HG03060 (cell line): ENCODE results near the gene KRT40.

ENCODE experiments used
- ATAC-seq: cut with Tn5 transposase; IDR thresholded peaks from one replicate; pipeline ENCODE4 v1.9.1; 2021; ENCODE audit warnings: low read depth, moderate number of reproducible peaks; ENCODE audit not compliant: unreplicated experiment

Gene KRT40

GRCh38 chr17:40956401-40957254, 27.5 kb downstream of the KRT40 start:
- no peak for ATAC-seq

- ATAC-seq = no peak
Measured at GRCh38 chr17:40953881-40954280, 30.2 kb downstream of the KRT40 start.

GRCh38 chr17:40952661-40953060, 31.5 kb downstream of the KRT40 start:
- no peak for ATAC-seq

- ATAC-seq = no peak
Measured at GRCh38 chr17:40952154-40952553, 32.0 kb downstream of the KRT40 start.

- ATAC-seq = no peak
Measured at GRCh38 chr17:40951011-40951622, 33.0 kb downstream of the KRT40 start.

GRCh38 chr17:40950176-40950575, 34.0 kb downstream of the KRT40 start:
- no peak for ATAC-seq

GRCh38 chr17:40949418-40949817, 34.7 kb downstream of the KRT40 start:
- no peak for ATAC-seq

GRCh38 chr17:40947929-40948328, 36.2 kb downstream of the KRT40 start:
- ATAC-seq = no peak

- no peak for ATAC-seq
Measured at GRCh38 chr17:40945414-40945813, 38.7 kb downstream of the KRT40 start.

GRCh38 chr17:40944531-40944930, 39.6 kb downstream of the KRT40 start:
- no peak for ATAC-seq

GRCh38 chr17:40942553-40942952, 41.6 kb downstream of the KRT40 start:
- ATAC-seq = no peak

- no peak for ATAC-seq
Measured at GRCh38 chr17:40940266-40940665, 43.9 kb downstream of the KRT40 start.

- no peak for ATAC-seq
Measured at GRCh38 chr17:40938981-40939380, 45.1 kb downstream of the KRT40 start.

GRCh38 chr17:40937384-40937819, 46.7 kb downstream of the KRT40 start, which contains the start of gene KRT23:
KRT23 (minus strand) TSS chr17:40937646; CDS start chr17:40936603, 1,043 bp downstream.
- ATAC-seq = no peak

GRCh38 chr17:40936976-40937375, 47.1 kb downstream of the KRT40 start:
- ATAC-seq = no peak

GRCh38 chr17:40936437-40936971, 47.6 kb downstream of the KRT40 start:
- ATAC-seq = no peak

- no peak for ATAC-seq
Measured at GRCh38 chr17:40935624-40936023, 48.5 kb downstream of the KRT40 start.

GRCh38 chr17:40932608-40933007, 51.5 kb downstream of the KRT40 start:
- no peak for ATAC-seq

- no peak for ATAC-seq
Measured at GRCh38 chr17:40931311-40931710, 52.8 kb downstream of the KRT40 start.
